ENCODE data around the gene TNNT2.

Gene TNNT2

DNA sequence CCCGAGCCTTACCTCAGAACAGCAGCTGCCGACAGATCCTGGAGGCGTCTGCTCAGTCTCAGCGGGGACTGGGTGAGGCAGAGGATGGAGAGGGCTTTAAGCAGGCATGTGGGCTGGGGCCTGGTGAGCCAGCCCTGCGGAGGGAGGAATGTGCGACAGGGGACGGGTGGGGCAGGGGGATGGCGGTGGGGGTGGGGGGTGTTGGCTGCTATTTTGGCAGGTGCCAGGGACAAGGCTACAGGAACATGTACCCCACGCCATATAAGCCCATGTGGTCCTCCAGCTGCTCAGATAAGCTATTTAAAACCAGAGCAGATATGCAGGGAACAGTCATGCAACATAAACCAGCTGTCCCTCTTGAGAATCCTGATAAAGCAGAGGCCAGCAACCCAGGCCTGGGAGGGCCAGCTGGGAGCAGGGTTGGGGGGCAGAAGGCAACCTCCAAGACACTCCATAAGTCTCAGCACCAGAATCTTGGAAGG is at the start of gene TNNT2:
TSS of gene TNNT2 (minus strand) at position 70 of the 482 bp plus-strand sequence. CDS start 4,426 bp downstream, outside the sequence.
- no peak for DNase-seq

DNA sequence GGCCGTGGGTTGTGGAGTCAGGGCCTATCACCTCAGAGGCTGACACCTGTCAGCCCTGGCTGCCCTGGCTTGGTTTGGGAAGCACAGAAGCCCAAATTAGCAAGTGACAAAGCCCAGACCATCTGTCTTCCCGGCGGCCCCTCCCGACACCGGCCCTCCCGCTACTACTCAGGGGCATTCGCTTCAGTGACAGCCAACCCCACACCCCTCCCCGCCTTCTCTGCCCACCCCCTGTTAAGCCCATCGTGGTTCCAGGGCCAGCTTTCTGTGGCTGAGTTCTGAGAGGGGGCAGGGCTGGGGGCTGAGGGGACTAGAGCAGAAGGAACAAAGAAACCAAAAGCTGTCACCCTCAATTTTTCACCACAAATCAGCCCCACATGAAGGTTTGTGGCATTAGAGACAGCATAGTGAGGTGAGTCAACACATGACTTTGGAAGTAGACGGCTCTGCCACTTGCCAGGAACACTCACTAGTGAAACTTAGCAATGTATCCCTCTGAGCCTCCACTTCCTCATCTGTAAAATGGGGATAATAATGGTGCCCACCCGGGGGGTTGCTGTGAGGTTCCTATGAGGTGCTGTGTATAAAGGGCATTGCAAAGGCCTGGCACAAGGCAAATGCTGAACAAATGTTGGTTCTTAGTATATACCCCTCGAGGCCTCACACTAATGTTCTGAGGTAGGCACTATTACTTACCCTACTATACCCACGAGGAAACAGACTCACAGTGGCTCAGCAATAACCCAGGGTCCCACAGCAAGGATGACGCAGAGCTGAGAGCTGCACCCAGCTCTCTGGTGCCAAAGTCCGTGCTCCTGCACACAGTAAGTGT is 49.2 kb upstream of the TNNT2 start:
- no peak for DNase-seq

DNA sequence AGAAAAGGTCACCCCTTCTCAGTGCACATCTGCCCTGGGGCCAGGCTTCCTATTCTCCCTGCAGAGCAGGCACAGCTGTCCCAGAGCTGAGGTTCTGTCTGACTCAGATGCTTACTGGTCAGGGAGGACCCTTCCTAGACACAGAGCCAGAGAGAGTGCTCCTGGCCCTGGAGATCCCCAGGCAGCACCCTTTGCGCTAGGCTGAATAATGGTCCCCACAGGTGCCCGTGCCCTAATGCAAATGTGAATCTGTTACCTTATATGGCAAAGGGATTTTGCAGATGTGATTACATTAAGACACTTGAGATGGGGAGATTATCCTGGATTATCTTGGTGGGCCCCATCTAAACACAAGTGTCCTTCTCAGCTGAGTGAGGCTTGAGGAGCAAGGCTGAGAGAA is 46.7 kb upstream of the TNNT2 start:
- no peak for DNase-seq

GRCh38 chr1:201423655-201424054 is 46.2 kb upstream of the TNNT2 start:
- DNase-seq: no peak

GRCh38 chr1:201422436-201423030 is 45.1 kb upstream of the TNNT2 start:
- no peak for DNase-seq

DNA sequence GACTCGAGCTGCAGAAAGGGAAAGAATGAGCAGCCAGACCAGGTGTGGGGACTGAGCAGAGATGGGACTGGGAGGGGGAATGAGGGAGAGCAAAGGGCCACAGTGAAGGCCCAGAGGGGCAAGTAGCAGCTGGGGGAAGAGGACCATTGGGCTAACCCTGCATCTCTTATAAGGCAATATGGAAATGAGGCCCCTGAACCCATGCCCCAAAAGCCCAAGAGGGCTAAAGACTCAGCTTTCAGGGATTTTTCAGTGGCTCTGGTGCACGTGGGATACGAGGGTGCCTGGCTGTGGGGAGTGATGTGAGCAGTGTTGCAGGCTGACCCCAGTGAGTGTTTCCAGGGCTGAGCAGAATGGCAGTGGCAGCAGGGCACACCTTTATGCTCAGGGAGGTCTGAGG is 44.5 kb upstream of the TNNT2 start:
- DNase-seq: no peak

DNA sequence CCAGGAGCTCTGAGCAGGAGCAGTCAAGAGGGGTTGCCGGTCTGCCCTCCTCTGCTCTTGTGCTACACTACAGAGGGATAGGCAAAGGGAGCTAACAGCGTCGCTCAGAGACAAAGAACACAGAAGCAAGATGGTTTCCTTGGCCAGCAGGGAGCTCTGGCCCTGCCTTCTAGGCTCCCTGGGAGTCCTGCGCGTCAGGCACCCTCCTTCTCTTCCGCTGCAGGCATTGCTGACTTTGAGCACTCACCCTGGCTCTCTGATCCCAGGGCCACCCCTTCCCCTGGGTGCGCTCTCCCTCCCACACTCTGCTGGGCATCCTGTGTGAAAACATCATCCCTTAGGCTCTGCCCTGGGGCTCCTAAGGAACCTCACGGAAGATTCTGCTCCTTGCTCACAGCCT is 43.6 kb upstream of the TNNT2 start:
- DNase-seq: no peak

GRCh38 chr1:201420608-201421002 is 43.1 kb upstream of the TNNT2 start:
- DNase-seq: no peak

DNA sequence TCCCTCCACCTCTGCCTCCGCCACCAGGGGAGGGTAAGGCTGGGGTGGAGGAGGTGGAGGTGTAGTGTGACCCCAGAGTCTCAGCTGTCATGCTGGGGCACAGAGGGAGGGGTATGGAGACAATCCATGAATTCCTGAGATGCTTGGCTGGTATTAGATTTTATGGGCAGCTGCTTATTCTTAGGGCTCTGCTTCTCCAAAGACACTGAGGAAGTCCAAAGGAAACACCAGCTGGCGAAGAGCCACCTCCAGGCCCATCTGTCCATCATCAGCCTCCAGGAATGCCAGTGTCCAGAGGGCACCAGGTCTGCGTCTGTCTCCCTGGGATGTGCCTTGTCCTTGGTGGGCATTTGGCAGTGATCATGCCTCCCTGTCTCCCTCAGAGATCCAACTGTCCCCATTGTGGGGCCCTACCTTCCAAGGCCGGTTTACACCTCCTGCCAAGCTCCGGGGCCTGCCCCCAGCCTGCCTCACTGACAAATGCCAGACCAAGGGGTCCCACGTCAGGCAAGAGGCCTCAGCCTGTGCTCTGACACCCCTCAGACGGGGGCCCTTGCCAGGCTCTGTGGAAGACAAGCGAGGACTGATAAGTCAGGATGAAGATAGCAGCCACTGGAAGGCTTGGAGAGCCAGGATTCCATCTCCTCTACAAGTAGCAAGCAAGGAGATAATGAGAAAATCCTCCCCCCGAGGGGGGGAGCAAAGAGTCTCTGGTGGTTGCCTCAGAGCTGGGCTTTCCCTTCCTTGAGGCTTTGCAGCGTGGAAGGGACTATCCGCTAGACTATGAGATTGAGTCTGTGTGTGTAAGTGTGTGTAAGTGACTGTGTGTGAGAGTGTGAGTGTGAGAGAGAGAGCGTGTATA is 42.5 kb upstream of the TNNT2 start:
- DNase-seq: no peak

GRCh38 chr1:201419256-201419655 is 41.8 kb upstream of the TNNT2 start:
- DNase-seq: no peak

DNA sequence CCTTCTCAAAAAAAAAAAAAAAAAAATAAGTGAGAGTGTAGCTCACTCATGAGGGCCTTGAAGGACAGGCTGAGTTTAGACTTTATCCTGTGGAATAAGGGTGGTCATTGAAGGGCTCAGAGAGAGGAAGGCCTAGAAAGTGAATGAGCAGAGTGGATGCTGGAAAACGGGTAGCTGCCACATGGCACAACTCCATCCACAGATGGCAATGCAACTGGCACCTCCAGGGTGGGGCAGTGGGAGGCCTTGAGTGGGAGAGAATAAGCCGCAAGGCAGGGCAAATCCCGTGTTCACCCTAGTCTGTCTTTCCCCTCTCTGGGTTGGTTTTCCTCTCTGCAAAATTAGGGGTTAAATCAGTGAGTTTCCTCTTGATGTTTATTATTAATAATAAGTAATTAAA is 41.0 kb upstream of the TNNT2 start:
- DNase-seq: no peak

GRCh38 chr1:201414051-201414738 is 36.7 kb upstream of the TNNT2 start:
- no peak for DNase-seq

DNA sequence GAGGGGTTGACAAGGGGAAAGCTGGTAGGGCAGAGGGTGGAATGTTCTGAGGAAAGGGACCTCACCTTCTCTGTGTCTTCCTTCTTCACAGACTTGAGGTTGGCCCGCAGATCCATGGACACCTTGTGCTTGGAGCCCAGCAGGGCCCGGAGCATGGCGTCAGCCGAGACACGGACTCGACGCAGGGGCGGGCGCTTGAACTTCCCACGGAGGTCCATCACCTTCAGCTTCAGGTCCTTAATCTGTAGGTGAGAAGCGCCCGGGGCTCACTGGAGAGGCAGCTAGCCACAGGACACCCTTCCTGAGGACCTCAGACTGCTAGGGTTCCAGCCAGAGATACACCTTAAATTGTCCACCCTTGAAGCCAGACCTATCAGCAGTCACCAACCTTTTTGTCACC is 33.8 kb upstream of the TNNT2 start:
- DNase-seq: no peak

- no peak for DNase-seq
Measured at GRCh38 chr1:201409440-201409839, 32.0 kb upstream of the TNNT2 start.

GRCh38 chr1:201408834-201409200 is 31.3 kb upstream of the TNNT2 start:
- no peak for DNase-seq

- DNase-seq: peak; percentile 89
Measured at GRCh38 chr1:201408176-201408833, 30.8 kb upstream of the TNNT2 start.

DNA sequence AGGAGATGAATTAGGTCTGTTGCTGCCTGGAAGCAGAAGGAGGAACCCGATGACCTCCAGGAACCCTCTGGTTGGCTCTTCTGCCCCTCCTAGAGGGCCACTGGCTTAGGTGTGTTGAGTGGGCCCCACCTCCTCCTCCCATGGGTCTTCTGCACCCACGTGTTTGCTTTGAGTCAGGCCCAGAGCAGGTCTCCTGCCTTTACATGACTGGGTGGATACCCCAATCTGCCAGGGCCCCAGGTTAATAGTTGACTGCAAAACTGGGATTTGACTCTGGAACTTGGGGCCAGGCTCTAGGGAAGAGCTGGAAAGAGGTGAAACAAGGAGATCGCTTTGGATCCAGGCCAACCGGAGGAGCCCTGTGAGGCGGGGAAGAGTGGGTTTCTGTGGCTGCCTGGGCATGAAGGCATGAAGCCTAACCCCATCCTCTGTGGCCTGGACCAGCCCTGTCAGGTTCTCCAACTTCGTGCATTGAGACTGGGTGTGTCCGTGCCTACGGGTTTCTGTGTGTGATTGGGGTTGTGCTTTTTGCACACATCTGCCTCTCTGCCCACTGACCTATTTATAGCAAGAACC is 29.4 kb upstream of the TNNT2 start:
- no peak for DNase-seq

- DNase-seq: no peak
Measured at GRCh38 chr1:201405484-201405831, 28.0 kb upstream of the TNNT2 start.

GRCh38 chr1:201404722-201405483 is 27.4 kb upstream of the TNNT2 start:
- no peak for DNase-seq

- peak; percentile 96 for DNase-seq
Measured at GRCh38 chr1:201404055-201404454, 26.6 kb upstream of the TNNT2 start.

GRCh38 chr1:201403359-201403758 is 25.9 kb upstream of the TNNT2 start:
- no peak for DNase-seq
